GM12872 (cell line): ENCODE results near the gene GPC6.

Experiments used
- TF ChIP-seq, protein P1 (sequence below): IDR thresholded peaks from 3 replicates; pipeline ENCODE4 v1.5.1; 2011; ENCODE audit warnings: low read depth, mild to moderate bottlenecking, low read length, moderate library complexity; ENCODE audit not compliant: insufficient read depth

The GPC6 gene

GRCh38 chr13:93226623-93227279 lies at the start of gene GPC6:
TSS of gene GPC6 (plus strand) at chr13:93226807.
- TF ChIP-seq, protein P1, sequence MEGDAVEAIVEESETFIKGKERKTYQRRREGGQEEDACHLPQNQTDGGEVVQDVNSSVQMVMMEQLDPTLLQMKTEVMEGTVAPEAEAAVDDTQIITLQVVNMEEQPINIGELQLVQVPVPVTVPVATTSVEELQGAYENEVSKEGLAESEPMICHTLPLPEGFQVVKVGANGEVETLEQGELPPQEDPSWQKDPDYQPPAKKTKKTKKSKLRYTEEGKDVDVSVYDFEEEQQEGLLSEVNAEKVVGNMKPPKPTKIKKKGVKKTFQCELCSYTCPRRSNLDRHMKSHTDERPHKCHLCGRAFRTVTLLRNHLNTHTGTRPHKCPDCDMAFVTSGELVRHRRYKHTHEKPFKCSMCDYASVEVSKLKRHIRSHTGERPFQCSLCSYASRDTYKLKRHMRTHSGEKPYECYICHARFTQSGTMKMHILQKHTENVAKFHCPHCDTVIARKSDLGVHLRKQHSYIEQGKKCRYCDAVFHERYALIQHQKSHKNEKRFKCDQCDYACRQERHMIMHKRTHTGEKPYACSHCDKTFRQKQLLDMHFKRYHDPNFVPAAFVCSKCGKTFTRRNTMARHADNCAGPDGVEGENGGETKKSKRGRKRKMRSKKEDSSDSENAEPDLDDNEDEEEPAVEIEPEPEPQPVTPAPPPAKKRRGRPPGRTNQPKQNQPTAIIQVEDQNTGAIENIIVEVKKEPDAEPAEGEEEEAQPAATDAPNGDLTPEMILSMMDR = no peak

DNA sequence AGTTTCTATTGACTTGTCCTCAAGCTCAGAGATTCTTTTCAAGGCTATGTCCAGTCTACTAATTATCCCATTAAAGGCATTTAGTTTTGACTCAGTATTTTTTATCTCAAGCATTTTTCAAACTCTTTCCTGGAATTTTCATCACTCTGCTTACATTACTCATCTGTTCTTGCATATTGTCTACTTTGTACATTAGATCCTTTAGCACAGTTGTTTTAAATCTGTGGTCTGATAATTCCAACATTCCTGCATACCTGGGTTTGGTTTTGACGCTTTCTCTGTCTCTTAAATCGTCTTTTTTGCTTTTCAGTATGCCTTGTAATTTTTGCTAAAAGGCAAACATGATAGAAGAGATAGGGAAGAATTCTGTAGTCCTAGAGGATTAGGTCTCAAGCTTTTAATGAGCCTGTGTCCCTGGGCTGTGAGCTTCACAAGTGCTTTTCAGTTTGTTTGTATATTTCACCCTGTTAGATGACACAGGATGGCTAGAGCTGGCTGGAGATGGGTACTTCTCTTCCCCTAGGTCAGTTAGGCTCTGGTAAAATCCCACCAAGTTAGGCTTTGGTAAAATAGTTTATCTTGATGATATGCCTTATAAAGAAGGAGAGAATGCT lies 46.1 kb upstream of the GPC6 start:
- TF ChIP-seq, protein P1 = no peak

DNA sequence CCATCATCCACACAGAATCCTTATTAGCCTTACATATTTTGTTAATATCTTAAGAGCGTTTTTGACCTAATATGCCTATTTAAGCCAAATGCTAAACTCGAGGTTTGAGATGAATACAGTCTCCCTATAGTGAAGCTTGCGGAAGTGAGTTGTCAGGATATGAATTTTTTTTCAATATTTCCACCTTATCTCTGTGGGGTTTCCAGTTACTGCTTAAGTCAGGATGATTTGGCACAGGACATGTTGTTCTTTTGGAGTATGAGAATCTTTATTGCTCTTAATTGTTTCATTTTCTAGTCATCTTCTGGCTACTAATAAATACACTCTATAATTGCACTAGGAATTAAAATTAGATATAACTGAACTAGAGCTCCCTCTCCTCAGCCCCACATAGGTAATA lies 44.2 kb upstream of the GPC6 start:
- TF ChIP-seq, protein P1 = no peak

DNA sequence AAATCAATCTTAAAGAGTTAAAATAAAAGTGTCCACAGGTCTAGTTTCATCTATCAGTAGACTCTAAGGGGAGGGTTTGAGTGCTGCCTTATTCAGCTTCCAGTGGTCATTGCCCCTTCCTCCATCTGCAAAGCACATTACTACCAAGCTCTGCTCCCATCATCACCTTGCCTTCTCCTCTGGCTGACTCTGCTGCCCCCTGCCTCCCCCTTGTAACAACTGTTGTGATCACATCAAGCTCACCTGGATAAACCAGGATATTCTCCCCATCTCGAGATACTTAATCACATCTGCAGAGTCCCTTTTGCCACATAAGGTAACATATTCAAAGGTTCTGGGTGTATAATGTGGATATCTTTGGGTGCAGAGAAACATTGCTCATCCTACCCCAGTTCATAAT lies 43.3 kb upstream of the GPC6 start:
- TF ChIP-seq, protein P1 = no peak

DNA sequence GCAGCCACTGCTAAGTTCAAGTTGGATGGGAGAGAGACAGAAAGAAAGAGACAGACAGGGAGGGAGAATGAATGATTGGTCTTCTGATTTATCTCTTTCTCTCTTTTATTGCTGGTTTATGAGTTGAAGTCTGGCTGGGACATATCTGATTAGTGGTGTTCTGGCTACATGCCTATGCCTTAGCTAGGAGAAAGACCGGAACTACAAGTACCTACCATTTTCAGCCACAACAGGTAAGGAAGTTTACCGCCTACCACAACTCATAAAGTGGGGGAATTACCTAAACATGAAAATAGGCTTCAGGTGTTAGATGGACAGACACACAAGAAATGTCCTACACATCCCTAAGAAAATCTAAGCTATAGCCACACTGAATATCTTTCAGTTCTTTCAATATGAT lies 36.6 kb upstream of the GPC6 start:
- TF ChIP-seq, protein P1 = no peak

DNA sequence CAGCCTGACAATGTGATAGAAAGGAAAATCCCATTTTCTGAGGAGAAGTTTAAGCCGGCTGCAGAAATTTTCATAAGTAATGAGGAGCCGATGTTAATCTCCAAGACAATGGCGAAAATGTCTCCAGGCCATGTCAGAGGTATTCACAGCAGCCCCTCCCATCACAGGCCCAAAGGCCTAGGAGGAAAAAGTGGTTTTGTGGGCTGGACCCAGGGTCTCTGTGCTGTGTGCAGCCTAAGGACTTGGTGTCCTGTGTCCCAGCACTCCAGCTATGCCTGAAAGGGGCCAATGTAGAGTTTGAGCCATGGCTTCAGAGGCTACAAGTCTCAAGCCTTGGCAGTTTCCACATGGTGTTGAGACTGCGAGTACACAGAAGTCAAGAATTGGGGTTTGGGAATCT lies 32.9 kb upstream of the GPC6 start:
- TF ChIP-seq, protein P1 = no peak

- TF ChIP-seq, protein P1 = no peak
Observed at GRCh38 chr13:93199856-93200255, 26.8 kb upstream of the GPC6 start.

DNA sequence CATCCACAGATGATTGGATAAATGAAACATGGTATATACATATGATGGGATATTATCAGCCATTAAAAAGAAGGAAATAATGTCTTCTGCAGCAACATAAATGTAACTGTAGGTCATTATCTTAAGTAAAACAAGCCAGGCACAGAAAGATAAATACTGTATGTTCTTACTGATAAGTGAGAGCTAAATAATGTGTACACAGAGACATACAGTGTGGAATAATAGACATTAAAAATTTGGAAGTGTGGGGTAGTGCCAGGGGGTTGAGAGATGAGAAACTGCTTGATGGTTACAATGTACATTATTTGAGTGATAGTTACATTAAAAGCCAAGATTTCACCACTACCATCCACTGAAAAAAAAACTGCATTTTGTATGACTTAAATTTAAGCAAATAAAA lies 26.0 kb upstream of the GPC6 start:
- TF ChIP-seq, protein P1 = no peak
